ENCODE data around the gene EIF6.
"Not testable (repeated sequence)": the region's sequence is repeated elsewhere in the genome, so short reads cannot be mapped to it uniquely, and the experiment has no call there.

The EIF6 gene

GRCh38 chr20:35260426-35260825 lies 24.1 kb downstream of the EIF6 start:
- DNase-seq (ENCODE audit: low read depth, low spot score): no peak
- H3K36me3 ChIP-seq (ENCODE audit: insufficient read depth, insufficient read length, low read length): peaks cover 4% of the 10 kb centered on the region
- peak overlapping the region; percentile 2 for H3K9ac ChIP-seq (ENCODE audit: insufficient read length, low read depth)
- peaks cover 33% of the 10 kb centered on the region for H3K4me1 ChIP-seq (ENCODE audit: insufficient read depth, insufficient read length)
- no peak overlapping the region for H3K4me3 ChIP-seq (ENCODE audit: insufficient read length, low read depth)
- H3K27me3 ChIP-seq (ENCODE audit: insufficient read depth, insufficient read length): no peaks in the 10 kb centered on the region
- no peak for TF ChIP-seq YY1 (IDR thresholded peaks at IDR 0.05; ENCODE audit: insufficient read depth, insufficient read length)
- no peak for TF ChIP-seq SUZ12 (IDR thresholded peaks at IDR 0.05; ENCODE audit: extremely low read depth, insufficient read depth, insufficient read length)
- no peak for TF ChIP-seq ZNF274 (IDR thresholded peaks at IDR 0.05; ENCODE audit: low read depth, low read length)
- no peaks in the 10 kb centered on the region for H3K9me3 ChIP-seq (ENCODE audit: insufficient read depth, low read length)

- TF ChIP-seq ZNF274 (IDR thresholded peaks at IDR 0.05; ENCODE audit: low read depth, low read length) (no peak), YY1 (IDR thresholded peaks at IDR 0.05; ENCODE audit: insufficient read depth, insufficient read length) (no peak), SUZ12 (IDR thresholded peaks at IDR 0.05; ENCODE audit: extremely low read depth, insufficient read depth, insufficient read length) (no peak)
- H3K4me1 ChIP-seq (ENCODE audit: insufficient read depth, insufficient read length): peaks cover 19% of the 10 kb centered on the region
- no peak for DNase-seq (ENCODE audit: low read depth, low spot score)
- H3K9me3 ChIP-seq (ENCODE audit: insufficient read depth, low read length): no peaks in the 10 kb centered on the region
- H3K27me3 ChIP-seq (ENCODE audit: insufficient read depth, insufficient read length): no peaks in the 10 kb centered on the region
- no peak overlapping the region for H3K4me3 ChIP-seq (ENCODE audit: insufficient read length, low read depth)
- H3K36me3 ChIP-seq (ENCODE audit: insufficient read depth, insufficient read length, low read length): peaks cover 13% of the 10 kb centered on the region
- no peak overlapping the region for H3K9ac ChIP-seq (ENCODE audit: insufficient read length, low read depth)
These were observed 27.2 kb downstream of the EIF6 start for GRCh38 chr20:35257175-35257909.

GRCh38 chr20:35254448-35254999 lies 30.0 kb downstream of the EIF6 start:
- Histone ChIP-seq H3K9me3 (ENCODE audit: insufficient read depth, low read length) (no peaks in the 10 kb centered on the region), H3K4me1 (ENCODE audit: insufficient read depth, insufficient read length) (no peaks in the 10 kb centered on the region), H3K9ac (ENCODE audit: insufficient read length, low read depth) (no peak overlapping the region), H3K4me3 (ENCODE audit: insufficient read length, low read depth) (no peak overlapping the region), H3K36me3 (ENCODE audit: insufficient read depth, insufficient read length, low read length) (peaks cover 13% of the 10 kb centered on the region), H3K27me3 (ENCODE audit: insufficient read depth, insufficient read length) (no peaks in the 10 kb centered on the region)
- no peak for TF ChIP-seq SUZ12 (IDR thresholded peaks at IDR 0.05; ENCODE audit: extremely low read depth, insufficient read depth, insufficient read length)
- TF ChIP-seq YY1 (IDR thresholded peaks at IDR 0.05; ENCODE audit: insufficient read depth, insufficient read length): no peak
- TF ChIP-seq ZNF274 (IDR thresholded peaks at IDR 0.05; ENCODE audit: low read depth, low read length): no peak
- no peak for DNase-seq (ENCODE audit: low read depth, low spot score)

- Histone ChIP-seq H3K27me3 (ENCODE audit: insufficient read depth, insufficient read length) (no peaks in the 10 kb centered on the region), H3K9me3 (ENCODE audit: insufficient read depth, low read length) (no peaks in the 10 kb centered on the region), H3K9ac (ENCODE audit: insufficient read length, low read depth) (no peak overlapping the region), H3K4me1 (ENCODE audit: insufficient read depth, insufficient read length) (no peaks in the 10 kb centered on the region), H3K4me3 (ENCODE audit: insufficient read length, low read depth) (no peak overlapping the region), H3K36me3 (ENCODE audit: insufficient read depth, insufficient read length, low read length) (peaks cover 13% of the 10 kb centered on the region)
- no peak for DNase-seq (ENCODE audit: low read depth, low spot score)
- TF ChIP-seq SUZ12 (IDR thresholded peaks at IDR 0.05; ENCODE audit: extremely low read depth, insufficient read depth, insufficient read length) (no peak), ZNF274 (IDR thresholded peaks at IDR 0.05; ENCODE audit: low read depth, low read length) (no peak), YY1 (IDR thresholded peaks at IDR 0.05; ENCODE audit: insufficient read depth, insufficient read length) (no peak)
These were observed 31.6 kb downstream of the EIF6 start for GRCh38 chr20:35253010-35253409.

- not testable (repeated sequence) for H3K4me1 ChIP-seq (ENCODE audit: insufficient read depth, insufficient read length); H3K4me3 ChIP-seq (ENCODE audit: insufficient read length, low read depth); H3K27me3 ChIP-seq (ENCODE audit: insufficient read depth, insufficient read length); H3K9me3 ChIP-seq (ENCODE audit: insufficient read depth, low read length); DNase-seq (ENCODE audit: low read depth, low spot score); H3K9ac ChIP-seq (ENCODE audit: insufficient read length, low read depth)
- peaks cover 13% of the 10 kb centered on the region for H3K36me3 ChIP-seq (ENCODE audit: insufficient read depth, insufficient read length, low read length)
These were observed 32.0 kb downstream of the EIF6 start for GRCh38 chr20:35252598-35252997.

GRCh38 chr20:35252037-35252461 lies 32.5 kb downstream of the EIF6 start:
- Histone ChIP-seq H3K27me3 (ENCODE audit: insufficient read depth, insufficient read length) (no peaks in the 10 kb centered on the region), H3K9ac (ENCODE audit: insufficient read length, low read depth) (no peak overlapping the region), H3K36me3 (ENCODE audit: insufficient read depth, insufficient read length, low read length) (peaks cover 13% of the 10 kb centered on the region), H3K4me1 (ENCODE audit: insufficient read depth, insufficient read length) (no peaks in the 10 kb centered on the region), H3K9me3 (ENCODE audit: insufficient read depth, low read length) (no peaks in the 10 kb centered on the region), H3K4me3 (ENCODE audit: insufficient read length, low read depth) (no peak overlapping the region)
- no peak for TF ChIP-seq ZNF274 (IDR thresholded peaks at IDR 0.05; ENCODE audit: low read depth, low read length)
- no peak for TF ChIP-seq YY1 (IDR thresholded peaks at IDR 0.05; ENCODE audit: insufficient read depth, insufficient read length)
- TF ChIP-seq SUZ12 (IDR thresholded peaks at IDR 0.05; ENCODE audit: extremely low read depth, insufficient read depth, insufficient read length): no peak
- DNase-seq (ENCODE audit: low read depth, low spot score): no peak

GRCh38 chr20:35251613-35251940 lies 33.0 kb downstream of the EIF6 start:
- Histone ChIP-seq H3K4me3 (ENCODE audit: insufficient read length, low read depth) (no peak overlapping the region), H3K9me3 (ENCODE audit: insufficient read depth, low read length) (no peaks in the 10 kb centered on the region), H3K36me3 (ENCODE audit: insufficient read depth, insufficient read length, low read length) (peaks cover 13% of the 10 kb centered on the region), H3K9ac (ENCODE audit: insufficient read length, low read depth) (no peak overlapping the region), H3K27me3 (ENCODE audit: insufficient read depth, insufficient read length) (no peaks in the 10 kb centered on the region), H3K4me1 (ENCODE audit: insufficient read depth, insufficient read length) (no peaks in the 10 kb centered on the region)
- DNase-seq (ENCODE audit: low read depth, low spot score): no peak
- TF ChIP-seq ZNF274 (IDR thresholded peaks at IDR 0.05; ENCODE audit: low read depth, low read length) (no peak), YY1 (IDR thresholded peaks at IDR 0.05; ENCODE audit: insufficient read depth, insufficient read length) (no peak), SUZ12 (IDR thresholded peaks at IDR 0.05; ENCODE audit: extremely low read depth, insufficient read depth, insufficient read length) (no peak)

Data from NT2/D1 (cell line).